ENCODE measurements around the gene TPBGL. TPM values are rescaled to one million over a fixed set of nuclear protein-coding genes. Genes with fewer than 3 reads are reported as not detected.

The TPBGL gene
- total and polyA plus RNA-seq, 2 experiments from 2014 or later, result 0.08 to 0.21 TPM

DNA sequence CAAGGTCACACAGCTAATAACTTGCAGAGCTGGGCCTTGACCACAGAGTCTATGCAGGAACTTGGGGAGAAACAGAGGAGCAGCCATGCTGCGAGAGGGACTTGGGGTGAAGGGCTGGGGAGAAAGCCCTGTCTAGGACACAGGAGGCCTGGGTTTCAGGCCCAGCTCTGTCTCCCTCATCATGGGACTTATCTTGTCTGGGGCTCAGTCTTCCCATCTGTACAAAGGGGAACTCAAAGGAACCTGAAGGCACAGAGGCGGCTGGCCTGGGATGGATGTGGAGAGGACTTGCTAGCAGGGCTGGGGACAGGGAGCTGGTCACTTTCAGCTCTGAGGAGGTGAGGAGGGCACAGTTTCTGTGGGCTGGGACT is 36.9 kb upstream of the TPBGL start:
- H3K27me3 ChIP-seq (ENCODE audit: insufficient read depth), result no peaks in the 10 kb centered on the region
- H3K4me3 ChIP-seq, result no peak overlapping the region
- ATAC-seq, result no peak
- no peak overlapping the region for H3K27ac ChIP-seq (ENCODE audit: low read depth)
- Mint-ChIP-seq H3K27me3 (ENCODE audit: insufficient read depth, low read depth, poor library complexity) (peaks cover 15% of the 10 kb centered on the region), H3K27ac (no peak overlapping the region), H3K9me3 (no peaks in the 10 kb centered on the region), H3K4me3 (no peak overlapping the region), H3K36me3 (ENCODE audit: low read depth) (no peaks in the 10 kb centered on the region), H3K4me1 (peaks cover 12% of the 10 kb centered on the region)
- H3K4me2 ChIP-seq, result no peak overlapping the region
- no peaks in the 10 kb centered on the region for H3K36me3 ChIP-seq (ENCODE audit: insufficient read depth)
- H2AFZ ChIP-seq, result no peak overlapping the region
- no peak for TF ChIP-seq ETS1 (IDR thresholded peaks at IDR 0.05)
- TF ChIP-seq, protein P1, sequence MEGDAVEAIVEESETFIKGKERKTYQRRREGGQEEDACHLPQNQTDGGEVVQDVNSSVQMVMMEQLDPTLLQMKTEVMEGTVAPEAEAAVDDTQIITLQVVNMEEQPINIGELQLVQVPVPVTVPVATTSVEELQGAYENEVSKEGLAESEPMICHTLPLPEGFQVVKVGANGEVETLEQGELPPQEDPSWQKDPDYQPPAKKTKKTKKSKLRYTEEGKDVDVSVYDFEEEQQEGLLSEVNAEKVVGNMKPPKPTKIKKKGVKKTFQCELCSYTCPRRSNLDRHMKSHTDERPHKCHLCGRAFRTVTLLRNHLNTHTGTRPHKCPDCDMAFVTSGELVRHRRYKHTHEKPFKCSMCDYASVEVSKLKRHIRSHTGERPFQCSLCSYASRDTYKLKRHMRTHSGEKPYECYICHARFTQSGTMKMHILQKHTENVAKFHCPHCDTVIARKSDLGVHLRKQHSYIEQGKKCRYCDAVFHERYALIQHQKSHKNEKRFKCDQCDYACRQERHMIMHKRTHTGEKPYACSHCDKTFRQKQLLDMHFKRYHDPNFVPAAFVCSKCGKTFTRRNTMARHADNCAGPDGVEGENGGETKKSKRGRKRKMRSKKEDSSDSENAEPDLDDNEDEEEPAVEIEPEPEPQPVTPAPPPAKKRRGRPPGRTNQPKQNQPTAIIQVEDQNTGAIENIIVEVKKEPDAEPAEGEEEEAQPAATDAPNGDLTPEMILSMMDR (conservative IDR thresholded peaks at IDR 0.05; ENCODE audit: low read depth in 2 of 2), result no peak
- TF ChIP-seq, protein P2, sequence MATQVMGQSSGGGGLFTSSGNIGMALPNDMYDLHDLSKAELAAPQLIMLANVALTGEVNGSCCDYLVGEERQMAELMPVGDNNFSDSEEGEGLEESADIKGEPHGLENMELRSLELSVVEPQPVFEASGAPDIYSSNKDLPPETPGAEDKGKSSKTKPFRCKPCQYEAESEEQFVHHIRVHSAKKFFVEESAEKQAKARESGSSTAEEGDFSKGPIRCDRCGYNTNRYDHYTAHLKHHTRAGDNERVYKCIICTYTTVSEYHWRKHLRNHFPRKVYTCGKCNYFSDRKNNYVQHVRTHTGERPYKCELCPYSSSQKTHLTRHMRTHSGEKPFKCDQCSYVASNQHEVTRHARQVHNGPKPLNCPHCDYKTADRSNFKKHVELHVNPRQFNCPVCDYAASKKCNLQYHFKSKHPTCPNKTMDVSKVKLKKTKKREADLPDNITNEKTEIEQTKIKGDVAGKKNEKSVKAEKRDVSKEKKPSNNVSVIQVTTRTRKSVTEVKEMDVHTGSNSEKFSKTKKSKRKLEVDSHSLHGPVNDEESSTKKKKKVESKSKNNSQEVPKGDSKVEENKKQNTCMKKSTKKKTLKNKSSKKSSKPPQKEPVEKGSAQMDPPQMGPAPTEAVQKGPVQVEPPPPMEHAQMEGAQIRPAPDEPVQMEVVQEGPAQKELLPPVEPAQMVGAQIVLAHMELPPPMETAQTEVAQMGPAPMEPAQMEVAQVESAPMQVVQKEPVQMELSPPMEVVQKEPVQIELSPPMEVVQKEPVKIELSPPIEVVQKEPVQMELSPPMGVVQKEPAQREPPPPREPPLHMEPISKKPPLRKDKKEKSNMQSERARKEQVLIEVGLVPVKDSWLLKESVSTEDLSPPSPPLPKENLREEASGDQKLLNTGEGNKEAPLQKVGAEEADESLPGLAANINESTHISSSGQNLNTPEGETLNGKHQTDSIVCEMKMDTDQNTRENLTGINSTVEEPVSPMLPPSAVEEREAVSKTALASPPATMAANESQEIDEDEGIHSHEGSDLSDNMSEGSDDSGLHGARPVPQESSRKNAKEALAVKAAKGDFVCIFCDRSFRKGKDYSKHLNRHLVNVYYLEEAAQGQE (IDR thresholded peaks at IDR 0.05; ENCODE audit: unreplicated experiment), result no peak
- no peak for DNase-seq (ENCODE audit: low spot score)
- no peaks in the 10 kb centered on the region for H3K79me2 ChIP-seq (replicated peaks; ENCODE audit: insufficient read depth)
- H3K9me2 ChIP-seq (ENCODE audit: insufficient read depth), result no peaks in the 10 kb centered on the region
- H4K20me1 ChIP-seq (replicated peaks; ENCODE audit: insufficient read depth), result no peaks in the 10 kb centered on the region
- H3F3A ChIP-seq (replicated peaks; ENCODE audit: low read depth), result no peaks in the 10 kb centered on the region
- H3K4me1 ChIP-seq (ENCODE audit: insufficient read depth), result peaks cover 7% of the 10 kb centered on the region

DNA sequence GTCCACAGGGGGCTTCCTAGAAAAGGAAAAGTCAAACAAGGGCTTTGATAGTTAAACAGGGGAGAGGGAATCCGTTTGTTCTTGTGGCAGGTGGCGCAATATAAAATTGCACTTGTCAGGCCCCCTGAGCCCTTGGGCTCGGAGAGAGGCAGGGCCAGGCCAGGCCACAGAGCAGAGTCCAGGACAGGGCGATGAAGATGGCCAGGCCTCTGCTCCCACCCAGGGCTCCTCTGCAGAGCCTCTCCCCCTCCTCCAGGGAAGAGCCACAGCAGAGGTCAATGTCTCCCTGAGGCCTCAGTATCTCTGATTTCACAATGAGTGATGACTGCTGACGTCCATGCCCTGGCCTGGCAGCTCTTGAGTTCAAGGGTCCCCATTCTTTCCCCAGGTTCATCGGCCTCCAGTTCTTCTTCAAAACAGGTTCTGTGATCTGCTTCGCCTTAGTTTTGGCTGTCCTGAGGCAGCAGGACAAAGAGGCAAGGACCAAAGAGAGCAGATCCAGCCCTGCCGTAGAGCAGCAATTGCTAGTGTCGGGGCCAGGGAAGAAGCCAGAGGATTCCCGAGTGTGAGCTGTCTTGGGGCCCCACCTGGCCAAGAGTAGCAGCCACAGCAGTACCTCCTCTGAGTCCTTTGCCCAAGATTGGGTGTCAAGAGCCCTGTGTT is 36.4 kb upstream of the TPBGL start:
- Histone ChIP-seq H3K36me3 (ENCODE audit: insufficient read depth) (no peaks in the 10 kb centered on the region), H3K27me3 (ENCODE audit: insufficient read depth) (no peaks in the 10 kb centered on the region), H3K4me2 (no peak overlapping the region), H4K20me1 (replicated peaks; ENCODE audit: insufficient read depth) (no peaks in the 10 kb centered on the region), H3K27ac (ENCODE audit: low read depth) (no peak overlapping the region), H3K79me2 (replicated peaks; ENCODE audit: insufficient read depth) (no peaks in the 10 kb centered on the region), H3K4me1 (ENCODE audit: insufficient read depth) (peaks cover 7% of the 10 kb centered on the region), H3F3A (replicated peaks; ENCODE audit: low read depth) (no peaks in the 10 kb centered on the region), H2AFZ (no peak overlapping the region), H3K9me2 (ENCODE audit: insufficient read depth) (no peaks in the 10 kb centered on the region), H3K4me3 (no peak overlapping the region)
- peaks cover 15% of the 10 kb centered on the region for H3K27me3 Mint-ChIP-seq (ENCODE audit: insufficient read depth, low read depth, poor library complexity)
- H3K27ac Mint-ChIP-seq, result no peak overlapping the region
- TF ChIP-seq NANOG (IDR thresholded peaks at IDR 0.05; ENCODE audit: borderline replicate concordance) (no peak), ZNF114 (CRISPR knock-in tag; IDR thresholded peaks at IDR 0.05) (no peak), POLR2AphosphoS5 (IDR thresholded peaks at IDR 0.05; ENCODE audit: low read depth) (no peak), CREB1 (CRISPR knock-in tag; IDR thresholded peaks at IDR 0.05; ENCODE audit: low read depth) (no peak), ZNF331 (CRISPR knock-in tag; IDR thresholded peaks at IDR 0.05; ENCODE audit: low read depth) (no peak), EZH2phosphoT487 (IDR thresholded peaks at IDR 0.05; ENCODE audit: unreplicated experiment) (no peak)
- TF ChIP-seq, protein P2 (IDR thresholded peaks at IDR 0.05; ENCODE audit: unreplicated experiment), result no peak
- TF ChIP-seq, protein P1 (conservative IDR thresholded peaks at IDR 0.05; ENCODE audit: low read depth in 2 of 2), result no peak
- H3K9me3 Mint-ChIP-seq, result no peaks in the 10 kb centered on the region
- ATAC-seq, result no peak
- H3K36me3 Mint-ChIP-seq (ENCODE audit: low read depth), result no peaks in the 10 kb centered on the region
- peaks cover 12% of the 10 kb centered on the region for H3K4me1 Mint-ChIP-seq
- DNase-seq (ENCODE audit: low spot score), result no peak
- no peak overlapping the region for H3K4me3 Mint-ChIP-seq
